ENCODE measurements around the gene RNU1-1. TPM values are rescaled to one million over a fixed set of nuclear protein-coding genes. Genes with fewer than 3 reads are reported as not detected.
"Not testable (repeated sequence)": the region's sequence is repeated elsewhere in the genome, so short reads cannot be mapped to it uniquely, and the experiment has no call there.

The RNU1-1 gene
- total RNA-seq, 4 donors from 2014 or later, result under 0.01 TPM

- DNase-seq (ENCODE audit: low spot score) (no peak), ATAC-seq (ENCODE audit: low FRiP score) (no peak)
- no peak for TF ChIP-seq CTCF (IDR thresholded peaks at IDR 0.05)
Observed at GRCh38 chr1:16484931-16485330, 29.2 kb downstream of the RNU1-1 start.

GRCh38 chr1:16484501-16484835 is 29.6 kb downstream of the RNU1-1 start:
- DNase-seq (ENCODE audit: low spot score) (no peak), ATAC-seq (ENCODE audit: low FRiP score) (no peak)
- TF ChIP-seq CTCF (IDR thresholded peaks at IDR 0.05), result no peak

DNA sequence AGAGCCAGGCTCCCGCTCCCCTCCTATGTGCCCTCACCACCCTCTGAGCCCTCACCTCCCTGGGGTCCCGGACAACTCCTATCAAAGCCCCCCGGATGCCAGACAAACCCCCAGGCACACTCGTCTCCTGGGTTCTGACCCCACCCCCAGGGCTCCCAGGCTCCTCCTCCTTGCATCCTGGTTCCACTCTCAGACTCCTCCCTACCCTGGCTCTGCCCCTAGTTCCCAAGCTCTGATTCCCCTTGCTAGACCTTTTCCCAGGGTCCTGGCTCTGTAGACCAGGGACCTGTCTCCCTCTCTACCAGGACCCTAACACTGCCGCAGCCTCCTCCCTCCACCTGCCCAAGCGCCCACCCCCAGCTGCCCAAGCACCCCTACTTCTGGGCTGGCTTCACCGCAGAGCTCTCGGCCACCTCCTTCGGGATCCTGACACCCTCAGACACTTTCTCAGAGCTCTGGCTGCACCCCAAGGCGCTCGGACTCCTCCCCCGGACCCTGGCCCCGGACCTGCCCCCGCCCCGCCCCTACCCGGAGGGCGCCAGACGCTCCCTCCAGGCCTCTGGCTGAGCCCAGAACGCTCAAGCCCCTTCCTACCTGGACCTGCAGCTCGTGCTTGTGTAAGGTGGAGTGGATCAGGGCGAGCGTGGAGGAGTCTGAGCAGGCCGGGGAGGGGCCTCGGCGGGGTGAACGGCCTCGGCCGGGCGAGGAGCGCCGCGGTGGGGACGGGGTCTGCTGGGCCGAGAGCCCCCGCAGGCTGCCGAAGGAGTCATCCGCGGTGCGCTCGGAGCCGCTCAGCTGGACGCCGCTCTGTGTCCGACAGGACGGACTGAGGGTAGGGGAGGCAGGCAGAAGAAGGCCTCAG is 30.2 kb downstream of the RNU1-1 start:
- not testable (repeated sequence) for DNase-seq (ENCODE audit: low spot score)

DNA sequence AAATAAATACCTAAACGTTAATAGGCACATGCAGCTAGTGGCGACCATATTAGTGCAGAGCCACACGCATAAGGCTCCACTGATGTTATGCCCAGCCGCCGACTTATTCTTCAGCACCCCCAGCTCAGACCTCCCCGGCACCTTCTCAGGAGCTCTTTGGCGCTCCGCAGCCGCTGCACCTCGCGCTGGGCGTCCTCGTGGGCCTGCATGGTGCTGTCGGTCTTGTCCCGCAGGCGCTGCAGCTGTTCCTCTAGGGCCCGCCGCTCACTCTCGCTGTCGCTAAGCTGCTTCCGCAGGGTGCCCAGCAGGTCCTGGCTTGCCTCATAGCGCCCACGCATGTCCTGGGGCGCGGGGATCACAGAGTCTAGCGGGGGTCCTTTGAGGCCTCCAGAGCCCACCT is 30.9 kb downstream of the RNU1-1 start:
- not testable (repeated sequence) for DNase-seq (ENCODE audit: low spot score)
- peak; percentile 34 for ATAC-seq (ENCODE audit: low FRiP score)

More for the DNA sequence above, 30.2 kb downstream of the RNU1-1 start:
- not testable (repeated sequence) for ATAC-seq (ENCODE audit: low FRiP score)

GRCh38 chr1:16478091-16478490 is 36.0 kb downstream of the RNU1-1 start:
- ATAC-seq (ENCODE audit: low FRiP score) (no peak), DNase-seq (ENCODE audit: low spot score) (no peak)
- TF ChIP-seq CTCF (IDR thresholded peaks at IDR 0.05), result no peak

- peak; percentile 25 for ATAC-seq (ENCODE audit: low FRiP score)
- DNase-seq (ENCODE audit: low spot score), result not testable (repeated sequence)
Observed at GRCh38 chr1:16475771-16476770, 38.0 kb downstream of the RNU1-1 start.

GRCh38 chr1:16474891-16475290 is 39.2 kb downstream of the RNU1-1 start:
- not testable (repeated sequence) for ATAC-seq (ENCODE audit: low FRiP score); DNase-seq (ENCODE audit: low spot score)

GRCh38 chr1:16474166-16474800 is 39.8 kb downstream of the RNU1-1 start:
- ATAC-seq (ENCODE audit: low FRiP score), result no peak
- no peak for TF ChIP-seq CTCF (IDR thresholded peaks at IDR 0.05)
- no peak for DNase-seq (ENCODE audit: low spot score)

All from omental fat pad (tissue), 4 donors.